ENCODE data around the gene ADGRF3. TPM values are rescaled to one million over a fixed set of nuclear protein-coding genes. Genes with fewer than 3 reads are reported as not detected.
"Not testable (repeated sequence)": the region's sequence is repeated elsewhere in the genome, so short reads cannot be mapped to it uniquely, and the experiment has no call there.

Gene ADGRF3
- total and polyA plus RNA-seq, 2 experiments from 2014 or later, result 0.12 to 0.33 TPM

DNA sequence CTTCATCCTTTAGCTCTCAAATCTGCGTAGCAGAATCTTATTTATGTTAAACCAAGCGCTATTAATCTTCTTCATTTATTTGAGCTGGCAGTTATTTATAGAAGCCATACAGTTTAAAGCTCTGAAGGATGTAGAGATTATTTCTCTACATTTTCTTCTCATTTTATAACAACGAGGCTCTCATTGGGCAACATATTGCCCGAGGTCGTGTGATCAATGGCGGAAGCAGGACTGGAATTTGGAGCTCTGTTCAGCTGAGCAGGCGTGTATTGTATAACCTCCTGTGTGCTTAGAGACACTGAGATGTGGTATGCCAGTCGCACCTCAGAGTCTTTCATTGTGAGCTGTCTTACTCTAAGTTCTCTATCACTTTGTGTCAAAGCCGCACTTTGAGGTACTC, 37.6 kb upstream of the ADGRF3 start:
- DNase-seq (ENCODE audit: low read depth in 1 of 2, low spot score in 1 of 2), result no peak
- no peak for TF ChIP-seq CTCF (IDR thresholded peaks at IDR 0.05; ENCODE audit: low read depth, low read length)
- no peaks in the 10 kb centered on the region for H3K4me1 ChIP-seq (ENCODE audit: low read depth)
- no peak overlapping the region for H3K4me3 ChIP-seq
- H3K36me3 ChIP-seq, result peaks cover 37% of the 10 kb centered on the region
- no peaks in the 10 kb centered on the region for H3K9me3 ChIP-seq (ENCODE audit: low read depth)
- H3K27ac ChIP-seq, result no peak overlapping the region
- no peaks in the 10 kb centered on the region for H3K27me3 ChIP-seq

DNA sequence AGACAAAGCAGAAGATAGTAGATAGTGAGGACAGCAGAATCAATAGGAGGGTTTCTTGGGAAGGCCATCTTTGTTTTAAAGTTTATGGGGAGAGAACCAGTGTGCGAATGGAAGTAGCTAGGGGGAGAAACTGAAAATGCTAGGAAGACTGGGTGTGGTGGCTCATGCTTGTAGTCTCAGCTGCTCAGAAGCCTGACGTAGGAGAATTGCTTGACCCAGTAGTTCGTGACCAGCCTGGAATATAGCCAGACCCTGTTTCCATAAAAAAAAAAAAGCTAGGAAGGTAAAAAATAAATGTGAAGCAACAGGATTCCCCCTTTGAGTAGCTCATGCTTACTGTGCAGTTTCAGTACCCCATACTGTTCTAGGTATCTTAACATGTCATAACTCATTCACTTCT, 36.0 kb upstream of the ADGRF3 start:
- Histone ChIP-seq H3K27ac (no peak overlapping the region), H3K4me3 (no peak overlapping the region), H3K4me1 (ENCODE audit: low read depth) (no peaks in the 10 kb centered on the region), H3K27me3 (no peaks in the 10 kb centered on the region), H3K36me3 (peaks cover 25% of the 10 kb centered on the region), H3K9me3 (ENCODE audit: low read depth) (no peaks in the 10 kb centered on the region)
- no peak for TF ChIP-seq CTCF (IDR thresholded peaks at IDR 0.05; ENCODE audit: low read depth, low read length)
- no peak for DNase-seq (ENCODE audit: low read depth in 1 of 2, low spot score in 1 of 2)

DNA sequence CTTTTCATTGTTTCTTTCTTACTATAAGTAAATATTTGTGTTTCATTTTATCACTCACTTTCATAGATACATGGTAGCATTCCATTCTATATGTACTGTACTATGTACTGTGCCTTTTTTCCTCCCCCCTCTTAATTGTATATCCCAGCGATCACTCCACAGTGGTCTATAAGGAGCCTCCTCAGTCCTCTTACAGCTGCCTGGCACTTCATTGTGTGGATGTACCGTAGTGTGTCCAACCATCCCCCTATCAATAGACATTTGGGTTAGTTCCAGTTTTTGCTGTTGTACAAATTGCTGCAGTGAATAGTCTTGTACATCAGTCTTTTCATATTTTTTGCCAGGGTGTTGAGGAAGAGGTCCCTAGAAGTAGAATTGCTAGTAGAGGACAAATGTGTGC, 33.7 kb upstream of the ADGRF3 start:
- TF ChIP-seq CTCF (IDR thresholded peaks at IDR 0.05; ENCODE audit: low read depth, low read length), result no peak
- H3K4me3 ChIP-seq, result no peak overlapping the region

DNA sequence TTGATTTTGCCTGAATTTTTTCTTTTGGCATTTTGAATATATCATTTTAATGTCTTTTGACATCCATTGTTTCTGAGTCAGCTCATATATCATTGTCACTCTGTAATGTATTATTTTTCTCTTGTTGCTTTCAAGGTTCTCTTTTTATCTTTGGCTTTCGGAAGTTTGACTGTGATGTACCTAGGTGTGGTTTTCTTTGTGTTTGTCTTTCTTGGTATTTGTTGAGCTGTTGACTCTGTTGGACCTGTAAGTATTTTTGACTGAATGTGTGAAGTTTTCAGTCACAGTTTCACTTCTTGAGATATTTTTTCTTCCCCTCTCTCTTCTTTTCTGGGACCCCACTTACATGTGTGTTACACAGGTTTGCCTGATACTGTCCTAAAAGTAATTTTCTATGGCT, 30.2 kb upstream of the ADGRF3 start:
- TF ChIP-seq CTCF (IDR thresholded peaks at IDR 0.05; ENCODE audit: low read depth, low read length), result no peak
- Histone ChIP-seq H3K27me3 (no peaks in the 10 kb centered on the region), H3K9me3 (ENCODE audit: low read depth) (no peaks in the 10 kb centered on the region), H3K27ac (no peak overlapping the region), H3K4me1 (ENCODE audit: low read depth) (no peaks in the 10 kb centered on the region), H3K4me3 (no peak overlapping the region), H3K36me3 (peaks cover 30% of the 10 kb centered on the region)
- no peak for DNase-seq (ENCODE audit: low read depth in 1 of 2, low spot score in 1 of 2)

More for the DNA sequence above, 33.7 kb upstream of the ADGRF3 start:
- peaks cover 22% of the 10 kb centered on the region for H3K36me3 ChIP-seq
- no peak for DNase-seq (ENCODE audit: low read depth in 1 of 2, low spot score in 1 of 2)
- no peaks in the 10 kb centered on the region for H3K9me3 ChIP-seq (ENCODE audit: low read depth)
- no peaks in the 10 kb centered on the region for H3K4me1 ChIP-seq (ENCODE audit: low read depth)
- H3K27ac ChIP-seq, result no peak overlapping the region
- H3K27me3 ChIP-seq, result no peaks in the 10 kb centered on the region

DNA sequence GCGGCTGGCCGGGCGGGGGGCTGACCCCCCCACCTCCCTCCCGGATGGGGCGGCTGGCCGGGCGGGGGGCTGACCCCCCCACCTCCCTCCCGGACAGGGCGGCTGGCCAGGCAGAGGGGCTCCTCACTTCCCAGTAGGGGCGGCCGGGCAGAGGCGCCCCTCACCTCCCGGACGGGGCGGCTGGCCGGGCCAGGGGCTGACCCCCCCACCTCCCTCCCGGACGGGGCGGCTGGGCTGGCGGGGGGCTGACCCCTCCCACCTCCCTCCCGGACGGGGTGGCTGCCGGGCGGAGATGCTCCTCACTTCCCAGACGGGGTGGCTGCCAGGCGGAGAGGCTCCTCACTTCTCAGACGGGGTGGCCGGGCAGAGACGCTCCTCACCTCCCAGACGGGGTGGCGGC, 24.3 kb upstream of the ADGRF3 start:
- H3K9me3 ChIP-seq (ENCODE audit: low read depth); H3K27me3 ChIP-seq; H3K4me3 ChIP-seq; H3K4me1 ChIP-seq (ENCODE audit: low read depth); H3K27ac ChIP-seq; DNase-seq (ENCODE audit: low read depth in 1 of 2, low spot score in 1 of 2): not testable (repeated sequence)
- peaks cover 31% of the 10 kb centered on the region for H3K36me3 ChIP-seq

- not testable (repeated sequence) for DNase-seq (ENCODE audit: low read depth in 1 of 2, low spot score in 1 of 2); H3K4me1 ChIP-seq (ENCODE audit: low read depth); H3K27me3 ChIP-seq; H3K4me3 ChIP-seq; H3K9me3 ChIP-seq (ENCODE audit: low read depth)
- Histone ChIP-seq H3K36me3 (peaks cover 23% of the 10 kb centered on the region), H3K27ac (peak overlapping the region; percentile 36)
Measured at GRCh38 chr2:26369664-26370063, 23.1 kb upstream of the ADGRF3 start.

- Histone ChIP-seq H3K4me3 (no peak overlapping the region), H3K9me3 (ENCODE audit: low read depth) (no peaks in the 10 kb centered on the region), H3K27ac (no peak overlapping the region), H3K27me3 (no peaks in the 10 kb centered on the region), H3K4me1 (ENCODE audit: low read depth) (peaks cover 7% of the 10 kb centered on the region), H3K36me3 (peaks cover 9% of the 10 kb centered on the region)
- TF ChIP-seq CTCF (IDR thresholded peaks at IDR 0.05; ENCODE audit: low read depth, low read length), result no peak
- no peak for DNase-seq (ENCODE audit: low read depth in 1 of 2, low spot score in 1 of 2)
Measured at GRCh38 chr2:26366957-26367356, 20.4 kb upstream of the ADGRF3 start.

Measured in cardiac muscle cell (in vitro differentiated cells and primary cell).